Tibial nerve (tissue), 4 donors: ENCODE data around the gene ARMH4.

ENCODE experiments used
- EP300 ChIP-seq, 2 donors: sonication (generic); formaldehyde crosslinking; IDR thresholded peaks; one replicate each; pipeline ENCODE4 v1.6.1; 2017; ENCODE audit warnings: antibody characterized with exemption in 2 of 2, mild to moderate bottlenecking in 1 of 2
- POLR2A ChIP-seq, 2 donors: fragments of 450-650 bp; IDR thresholded peaks; one replicate each; pipeline ENCODE4 v1.6.1; 2017; ENCODE audit warnings: antibody characterized with exemption in 2 of 2, mild to moderate bottlenecking in 2 of 2, moderate library complexity in 2 of 2
- TF ChIP-seq, protein P1 (sequence below), 5 experiments: fragments of 200-600 bp in 3 of 5; fragments of 450-650 bp in 2 of 5; sonication (generic) in 3 of 5; IDR thresholded peaks; one replicate each; pipeline ENCODE4 v1.5.1; 2016 to 2019; ENCODE audit warnings: antibody characterized with exemption in 5 of 5, mild to moderate bottlenecking in 3 of 5, moderate library complexity in 2 of 5

- TF ChIP-seq, protein P1, sequence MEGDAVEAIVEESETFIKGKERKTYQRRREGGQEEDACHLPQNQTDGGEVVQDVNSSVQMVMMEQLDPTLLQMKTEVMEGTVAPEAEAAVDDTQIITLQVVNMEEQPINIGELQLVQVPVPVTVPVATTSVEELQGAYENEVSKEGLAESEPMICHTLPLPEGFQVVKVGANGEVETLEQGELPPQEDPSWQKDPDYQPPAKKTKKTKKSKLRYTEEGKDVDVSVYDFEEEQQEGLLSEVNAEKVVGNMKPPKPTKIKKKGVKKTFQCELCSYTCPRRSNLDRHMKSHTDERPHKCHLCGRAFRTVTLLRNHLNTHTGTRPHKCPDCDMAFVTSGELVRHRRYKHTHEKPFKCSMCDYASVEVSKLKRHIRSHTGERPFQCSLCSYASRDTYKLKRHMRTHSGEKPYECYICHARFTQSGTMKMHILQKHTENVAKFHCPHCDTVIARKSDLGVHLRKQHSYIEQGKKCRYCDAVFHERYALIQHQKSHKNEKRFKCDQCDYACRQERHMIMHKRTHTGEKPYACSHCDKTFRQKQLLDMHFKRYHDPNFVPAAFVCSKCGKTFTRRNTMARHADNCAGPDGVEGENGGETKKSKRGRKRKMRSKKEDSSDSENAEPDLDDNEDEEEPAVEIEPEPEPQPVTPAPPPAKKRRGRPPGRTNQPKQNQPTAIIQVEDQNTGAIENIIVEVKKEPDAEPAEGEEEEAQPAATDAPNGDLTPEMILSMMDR (IDR thresholded peaks at IDR 0.05): no peak
- no peak for TF ChIP-seq EP300 (IDR thresholded peaks at IDR 0.05)
- TF ChIP-seq POLR2A (IDR thresholded peaks at IDR 0.05): no peak
These were observed 152.0 kb downstream of the ARMH4 start for GRCh38 chr14:57999979-58000378.
